IMR-90 (cell line): ENCODE data around the gene RILPL2. TPM values are rescaled to one million over a fixed set of nuclear protein-coding genes. Genes with fewer than 3 reads are reported as not detected.
A peak's percentile ranks its signal among the peaks of the same experiment; 100 is the strongest.

Source experiments
- ATAC-seq: fragments of 200-7000 bp; cut with Tn5 transposase; 2 replicates; pipeline ENCODE4 v1.9.1; 2020; ENCODE audit warnings: low read depth, mild to moderate bottlenecking, moderate library complexity
- BruUV-seq: library from RNA; stranded (reverse); fragments of 400-500 nt; replicated peaks from 2 replicates; lab custom pipeline; 2021; lab: Mats Ljungman, UMichigan
- CTCF ChIA-PET: fragments of 300-600 bp; formaldehyde crosslinking; extraction: SDS; loops from one replicate; lab custom pipeline; 2021; ENCODE audit warnings: antibody characterized with exemption; lab: Yijun Ruan, JAX
- POLR2A ChIA-PET: fragments of 300-600 bp; sonication (Branson Sonifier 250); formaldehyde crosslinking; loops from one replicate; lab custom pipeline; 2022; ENCODE audit warnings: antibody characterized with exemption; ENCODE audit not compliant: unreplicated experiment; lab: Charles Lee
- DNase-seq: peaks from one replicate; pipeline ENCODE4 v3.0.0; 2013
- H2AFZ ChIP-seq: replicated peaks from 2 replicates; pipeline ENCODE3; 2013; ENCODE audit warnings: low read length, mild to moderate bottlenecking; ENCODE audit not compliant: poor library complexity
- H2AK5ac ChIP-seq: 2 replicates; pipeline ENCODE4 v1.6.1; 2013; ENCODE audit warnings: low read depth, low read length, inconsistent platforms
- H2AK9ac ChIP-seq: replicated peaks from 2 replicates; pipeline ENCODE3; 2013; ENCODE audit warnings: mild to moderate bottlenecking, low read depth, low read length, moderate library complexity; ENCODE audit not compliant: poor library complexity
- H2BK120ac ChIP-seq: 2 replicates; pipeline ENCODE4 v1.6.1; 2013; ENCODE audit warnings: low read depth, low read length, inconsistent platforms
- H2BK15ac ChIP-seq: 3 replicates; pipeline ENCODE4 v1.6.1; 2013; ENCODE audit warnings: low read depth, low read length, inconsistent platforms
- H2BK20ac ChIP-seq: 2 replicates; pipeline ENCODE4 v1.6.1; 2013; ENCODE audit warnings: low read depth, mild to moderate bottlenecking, inconsistent platforms, low read length, moderate library complexity
- H2BK5ac ChIP-seq: 2 replicates; pipeline ENCODE4 v1.6.1; 2013; ENCODE audit warnings: mild to moderate bottlenecking, low read depth, low read length, inconsistent platforms; ENCODE audit not compliant: poor library complexity, severe bottlenecking
- H3K14ac ChIP-seq: replicated peaks from 2 replicates; pipeline ENCODE4 v1.6.1; 2013; ENCODE audit warnings: low read depth, low read length, inconsistent platforms
- H3K18ac ChIP-seq: 2 replicates; pipeline ENCODE4 v1.6.1; 2013; ENCODE audit warnings: low read depth, low read length, control low read depth
- H3K23ac ChIP-seq: 2 replicates; pipeline ENCODE4 v1.6.1; 2013; ENCODE audit warnings: low read depth, low read length, inconsistent platforms
- H3K27ac ChIP-seq: 2 replicates; pipeline ENCODE4 v1.5.1; 2013; ENCODE audit warnings: mild to moderate bottlenecking, control low read depth, low read length; ENCODE audit not compliant: insufficient read depth
- H3K27me3 ChIP-seq: 2 replicates; pipeline ENCODE4 v1.6.1; 2013; ENCODE audit warnings: low read length; ENCODE audit not compliant: control insufficient read depth, insufficient read depth
- H3K36me3 ChIP-seq: 2 replicates; pipeline ENCODE4 v1.6.1; 2013; ENCODE audit warnings: low read length, mixed read lengths; ENCODE audit not compliant: control insufficient read depth, insufficient read depth
- H3K4ac ChIP-seq: 2 replicates; pipeline ENCODE4 v1.6.1; 2013; ENCODE audit warnings: low read depth, low read length, inconsistent platforms
- H3K4me1 ChIP-seq: 2 replicates; pipeline ENCODE4 v1.6.1; 2013; ENCODE audit warnings: low read length, mixed read lengths; ENCODE audit not compliant: control insufficient read depth, insufficient read depth
- H3K4me2 ChIP-seq: 2 replicates; pipeline ENCODE4 v1.6.1; 2013; ENCODE audit warnings: low read depth, mild to moderate bottlenecking, control low read depth, low read length, moderate library complexity
- H3K4me3 ChIP-seq: 2 replicates; pipeline ENCODE4 v1.5.1; 2013; ENCODE audit warnings: low read depth, mild to moderate bottlenecking, control low read depth, low read length, moderate library complexity; ENCODE audit not compliant: insufficient read depth
- H3K56ac ChIP-seq: 2 replicates; pipeline ENCODE4 v1.6.1; 2013; ENCODE audit warnings: low read length, inconsistent platforms; ENCODE audit not compliant: insufficient read depth; ENCODE audit errors: extremely low read depth
- H3K79me1 ChIP-seq, 2 experiments: 2 replicates each; pipeline ENCODE4 v1.6.1; 2013; ENCODE audit warnings: low read length in 2 of 2, inconsistent platforms in 1 of 2, low read depth in 1 of 2
- H3K9ac ChIP-seq: 2 replicates; pipeline ENCODE4 v1.6.1; 2013; ENCODE audit warnings: low read depth, low read length, control low read depth
- H3K9me1 ChIP-seq: 2 replicates; pipeline ENCODE4 v1.6.1; 2013; ENCODE audit warnings: low read length, inconsistent platforms; ENCODE audit not compliant: insufficient read depth
- H3K9me3 ChIP-seq: 2 replicates; pipeline ENCODE4 v1.6.1; 2013; ENCODE audit warnings: low read length; ENCODE audit not compliant: control insufficient read depth, insufficient read depth
- H4K20me1 ChIP-seq: 2 replicates; pipeline ENCODE4 v1.6.1; 2013; ENCODE audit warnings: low read length, inconsistent platforms; ENCODE audit not compliant: insufficient read depth
- H4K5ac ChIP-seq: 2 replicates; pipeline ENCODE4 v1.6.1; 2013; ENCODE audit warnings: mild to moderate bottlenecking, low read depth, low read length, control low read depth
- H4K8ac ChIP-seq, 2 experiments: 2 replicates each; pipeline ENCODE4 v1.6.1; 2013; ENCODE audit warnings: low read depth in 2 of 2, low read length in 2 of 2, control low read depth in 1 of 2, inconsistent platforms in 1 of 2
- H4K91ac ChIP-seq: 2 replicates; pipeline ENCODE4 v1.6.1; 2013; ENCODE audit warnings: low read depth, low read length, inconsistent platforms; ENCODE audit not compliant: insufficient read depth
- CEBPB ChIP-seq: IDR thresholded peaks from 2 replicates; pipeline ENCODE4 v1.6.1; 2012; ENCODE audit warnings: low read depth, low read length, improper control_type of control experiment
- CHD1 ChIP-seq: IDR thresholded peaks from 2 replicates; pipeline ENCODE4 v1.6.1; 2012; ENCODE audit warnings: low read depth, low read length, improper control_type of control experiment
- MAZ ChIP-seq: IDR thresholded peaks from 2 replicates; pipeline ENCODE4 v1.6.1; 2012; ENCODE audit warnings: low read depth, mild to moderate bottlenecking, low read length, improper control_type of control experiment, moderate library complexity, borderline replicate concordance
- SMC3 ChIP-seq: fragments of 150-350 bp; IDR thresholded peaks from 2 replicates; pipeline ENCODE4 v1.6.1; 2016; ENCODE audit warnings: low read depth, mild to moderate bottlenecking, antibody characterized with exemption, low read length, moderate library complexity
- WGBS, 2 experiments: methylation state at CpG; one replicate each; pipeline versions ENCODE4 v1.1.5 to v1.1.7; 2013; ENCODE audit warnings: missing lambda C conversion rate in 2 of 2; ENCODE audit not compliant: insufficient read length in 1 of 2; ENCODE audit errors: extremely low coverage in 2 of 2; 5-methylcytosine and 5-hydroxymethylcytosine counted together
- dilution Hi-C: fragments of 300-500 bp; cut with HindIII; formaldehyde crosslinking; loops from one replicate; pipeline ENCODE4 v1.14.3; 2018; ENCODE audit warnings: low sequenced_read_pairs; ENCODE audit not compliant: unreplicated experiment
- in situ Hi-C: fragments of 300-500 bp; cut with MboI; formaldehyde crosslinking; loops from 3 replicates; pipeline ENCODE4 v1.14.3; 2019; ENCODE audit warnings: low sequenced_read_pairs, inconsistent platforms, mixed read lengths
- intact Hi-C: fragments of 100-400 bp; cut with micrococcal nuclease; formaldehyde crosslinking; loops from 2 replicates; pipeline ENCODE4 v1.10.0; 2022
- polyA plus RNA-seq, 3 experiments: library from polyadenylated mRNA; depleted of rRNA; stranded (reverse); fragments of >200 nt; gene quantifications; 2 replicates each; pipeline ENCODE4 v1.2.3, GENCODE V29; 2012; ENCODE audit warnings: low replicate concordance in 1 of 3
- total RNA-seq: library from RNA; depleted of rRNA; stranded (reverse); fragments of >200 nt; gene quantifications from 2 replicates; pipeline ENCODE4 v1.2.3, GENCODE V29; 2012
- TF ChIP-seq, protein P1 (sequence below): conservative IDR thresholded peaks from 2 replicates; pipeline ENCODE4 v1.5.1; 2012; ENCODE audit warnings: mild to moderate bottlenecking, low read depth, low read length, improper control_type of control experiment
- TF ChIP-seq, protein P2 (sequence below): fragments of 150-350 bp; IDR thresholded peaks from 2 replicates; pipeline ENCODE4 v1.6.1; 2017; ENCODE audit warnings: mild to moderate bottlenecking, antibody characterized with exemption, low read length, low read depth

Gene RILPL2
- total and polyA plus RNA-seq, 2 of the 4 experiments (the other 2 are of a cell fraction): 1.8 to 2.2 TPM

DNA sequence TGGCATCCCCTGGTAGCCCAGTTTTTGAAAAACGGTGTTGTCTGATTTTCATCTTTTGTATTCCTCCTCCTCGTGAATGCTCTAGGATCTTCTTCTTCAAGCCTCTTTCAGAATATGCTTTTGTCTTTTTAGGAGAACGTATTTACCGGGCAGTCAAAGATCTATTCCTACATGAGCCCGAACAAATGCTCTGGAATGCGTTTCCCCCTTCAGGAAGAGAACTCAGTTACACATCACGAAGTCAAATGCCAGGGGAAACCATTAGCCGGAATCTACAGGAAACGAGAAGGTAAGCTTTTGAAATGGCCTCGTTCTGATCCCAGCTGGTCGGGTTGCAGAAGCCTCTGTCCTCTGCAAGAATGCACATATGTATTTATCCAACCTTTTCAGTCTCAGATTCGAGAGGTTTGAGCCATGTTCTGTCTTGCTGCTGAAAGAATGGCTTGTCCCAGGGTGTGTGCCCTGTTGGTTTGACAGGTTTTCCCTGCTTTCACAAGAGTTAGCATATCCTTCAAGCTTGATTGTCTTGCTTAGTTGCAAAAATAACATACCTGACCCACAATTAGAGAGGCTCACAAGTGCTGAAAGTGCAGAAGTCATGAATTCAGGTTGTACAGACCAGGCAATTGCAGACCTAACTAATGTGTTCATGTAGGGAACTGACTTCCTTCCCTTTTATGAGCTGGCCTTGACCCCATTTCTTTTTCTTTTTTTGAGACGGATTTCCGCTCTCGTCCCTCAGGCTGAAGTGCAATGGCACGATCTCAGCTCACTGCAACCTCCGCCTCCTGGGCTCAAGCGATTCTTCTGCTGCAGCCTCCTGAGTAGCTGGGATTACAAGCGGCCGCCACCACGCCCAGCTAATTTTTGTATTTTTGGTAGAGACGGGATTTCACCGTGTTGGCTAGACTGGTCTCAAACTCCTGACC is 45.7 kb downstream of the RILPL2 start:
- Histone ChIP-seq H3K9ac (peak overlapping the region; percentile 58), H3K4me1 (peaks cover 13% of the 10 kb centered on the region), H2BK20ac (no peak overlapping the region), H3K9me1 (peaks cover 18% of the 10 kb centered on the region; the same call in 1 of the 2 replicates), H3K27me3 (no peaks in the 10 kb centered on the region), H3K14ac (no peak overlapping the region; the same call in 1 of the 2 replicates), H3K9me3 (no peaks in the 10 kb centered on the region), H3K4ac (no peak overlapping the region), H4K8ac (no peak overlapping the region), H3K79me1 (peaks cover 47 to 80% of the 10 kb centered on the region in 2 experiments), H3K36me3 (peaks cover 43% of the 10 kb centered on the region), H2AK5ac (no peak overlapping the region), H3K23ac (peak overlapping the region; percentile 79), H3K4me2 (peak overlapping the region; percentile 89), H2BK5ac (no peak overlapping the region), H4K91ac (no peak overlapping the region), H3K27ac (no peak overlapping the region), H3K56ac (no peak overlapping the region), H3K4me3 (peak overlapping the region; percentile 78; the same call in 1 of the 2 replicates), H4K20me1 (peaks cover 22% of the 10 kb centered on the region), H2BK120ac (no peak overlapping the region), H4K5ac (no peak overlapping the region), H2BK15ac (no peak overlapping the region), H3K18ac (no peak overlapping the region), H2AK9ac (peak overlapping the region; percentile 89), H2AFZ (no peak overlapping the region)
- dilution Hi-C loops (no loop called here), intact Hi-C loops (loop anchor here (5.0 kb wide), 1 partner anchor 42 kb away; no protein-coding TSS in a partner anchor), in situ Hi-C loops (no loop called here)
- ChIA-PET POLR2A (interaction anchor here (0.6 kb wide), 1 partner anchor 35 kb away, joined by 5 read pairs; no protein-coding TSS in a partner anchor), CTCF (interaction anchor here (0.6 kb wide), 1 partner anchor 72 kb away, joined by 6 read pairs; no protein-coding TSS in a partner anchor)
- WGBS, 2 experiments: 83% methylated on average over 7 of the region's 23 CpGs; no CpG with 5 or more reads in 1 of the 2 experiments
- ATAC-seq (no peak), DNase-seq (no peak)
- TSS peak; percentile 8 for BruUV-seq
- TF ChIP-seq CHD1 (no peak), MAZ (no peak), CEBPB (no peak), SMC3 (no peak)
- TF ChIP-seq, protein P1, sequence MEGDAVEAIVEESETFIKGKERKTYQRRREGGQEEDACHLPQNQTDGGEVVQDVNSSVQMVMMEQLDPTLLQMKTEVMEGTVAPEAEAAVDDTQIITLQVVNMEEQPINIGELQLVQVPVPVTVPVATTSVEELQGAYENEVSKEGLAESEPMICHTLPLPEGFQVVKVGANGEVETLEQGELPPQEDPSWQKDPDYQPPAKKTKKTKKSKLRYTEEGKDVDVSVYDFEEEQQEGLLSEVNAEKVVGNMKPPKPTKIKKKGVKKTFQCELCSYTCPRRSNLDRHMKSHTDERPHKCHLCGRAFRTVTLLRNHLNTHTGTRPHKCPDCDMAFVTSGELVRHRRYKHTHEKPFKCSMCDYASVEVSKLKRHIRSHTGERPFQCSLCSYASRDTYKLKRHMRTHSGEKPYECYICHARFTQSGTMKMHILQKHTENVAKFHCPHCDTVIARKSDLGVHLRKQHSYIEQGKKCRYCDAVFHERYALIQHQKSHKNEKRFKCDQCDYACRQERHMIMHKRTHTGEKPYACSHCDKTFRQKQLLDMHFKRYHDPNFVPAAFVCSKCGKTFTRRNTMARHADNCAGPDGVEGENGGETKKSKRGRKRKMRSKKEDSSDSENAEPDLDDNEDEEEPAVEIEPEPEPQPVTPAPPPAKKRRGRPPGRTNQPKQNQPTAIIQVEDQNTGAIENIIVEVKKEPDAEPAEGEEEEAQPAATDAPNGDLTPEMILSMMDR: no peak
- TF ChIP-seq, protein P2, sequence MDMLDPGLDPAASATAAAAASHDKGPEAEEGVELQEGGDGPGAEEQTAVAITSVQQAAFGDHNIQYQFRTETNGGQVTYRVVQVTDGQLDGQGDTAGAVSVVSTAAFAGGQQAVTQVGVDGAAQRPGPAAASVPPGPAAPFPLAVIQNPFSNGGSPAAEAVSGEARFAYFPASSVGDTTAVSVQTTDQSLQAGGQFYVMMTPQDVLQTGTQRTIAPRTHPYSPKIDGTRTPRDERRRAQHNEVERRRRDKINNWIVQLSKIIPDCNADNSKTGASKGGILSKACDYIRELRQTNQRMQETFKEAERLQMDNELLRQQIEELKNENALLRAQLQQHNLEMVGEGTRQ: no peak
